ENCODE measurements around the gene RBM39. TPM values are rescaled to one million over a fixed set of nuclear protein-coding genes. Genes with fewer than 3 reads are reported as not detected.

RBM39 gene
- total RNA-seq, 1 experiment from 2014 or later, result 347 TPM

GRCh38 chr20:35734374-35734773 is 7.7 kb downstream of the RBM39 start:
- no peak overlapping the region for H2BK20ac ChIP-seq (ENCODE audit: low read depth, low read length, poor library complexity, severe bottlenecking)
- no peak overlapping the region for H3K4me2 ChIP-seq (ENCODE audit: insufficient read depth, insufficient read length, low read length)
- peaks cover 22% of the 10 kb centered on the region; the same call in 1 of the 2 replicates for H3K79me2 ChIP-seq (ENCODE audit: insufficient read depth, low read length)
- peaks cover 7% of the 10 kb centered on the region for H3K79me1 ChIP-seq (ENCODE audit: insufficient read depth, low read depth, low read length, poor library complexity, severe bottlenecking)
- no peak overlapping the region for H2AK5ac ChIP-seq (ENCODE audit: insufficient read length, low read length)
- no peak overlapping the region for H4K8ac ChIP-seq (replicated peaks; ENCODE audit: insufficient read length, low read depth, low read length)
- no peak overlapping the region for H3K18ac ChIP-seq (ENCODE audit: insufficient read length, low read depth, low read length)
- no peak overlapping the region for H4K5ac ChIP-seq (ENCODE audit: insufficient read length, low read depth, low read length)
- H3K4ac ChIP-seq (ENCODE audit: low read depth, low read length), result no peak overlapping the region
- no peak overlapping the region for H2BK12ac ChIP-seq (ENCODE audit: insufficient read length, low read depth, low read length)
- no peak overlapping the region for H4K91ac ChIP-seq (ENCODE audit: insufficient read length, low read depth, low read length)
- no peak overlapping the region for H2BK5ac ChIP-seq (ENCODE audit: insufficient read length, low read length)
- Mint-ChIP-seq H3K36me3 (ENCODE audit: insufficient read depth in 1 of 3, low read depth in 3 of 3) (peaks cover 65 to 100% (median 94%) of the 10 kb centered on the region in 3 experiments), H3K9me3 (no peaks in the 10 kb centered on the region; a peak in 1 of 5 replicates), H3K4me3 (no peak overlapping the region), H3K27me3 (ENCODE audit: low read depth) (no peaks in the 10 kb centered on the region), H3K4me1 (peaks cover 12 to 13% of the 10 kb centered on the region in 2 experiments), H3K27ac (peak overlapping the region in 1 of 3 experiments; percentile 13; a peak in 1 of 7 replicates)
- H2AFZ ChIP-seq (ENCODE audit: low read length), result no peak overlapping the region
- H2BK15ac ChIP-seq (ENCODE audit: low read depth, low read length), result no peak overlapping the region
- no peak overlapping the region for H2BK120ac ChIP-seq (ENCODE audit: low read depth, low read length, poor library complexity, severe bottlenecking)
- DNase-seq, result no peak
- no peak overlapping the region for H3T11ph ChIP-seq (ENCODE audit: low read length)
- H3K23me2 ChIP-seq (ENCODE audit: insufficient read length, low read depth, low read length, poor library complexity, severe bottlenecking), result no peaks in the 10 kb centered on the region
- H3K9me3 ChIP-seq (ENCODE audit: control insufficient read depth, low read depth, low read length), result no peaks in the 10 kb centered on the region
- no peak overlapping the region for H3K9ac ChIP-seq (ENCODE audit: extremely low read depth, insufficient read length, low read length)
- no peak overlapping the region for H3K56ac ChIP-seq (ENCODE audit: insufficient read length, low read depth, low read length)
- H3K27ac ChIP-seq (ENCODE audit: insufficient read length, low read depth, low read length), result no peak overlapping the region
- H3K23ac ChIP-seq (ENCODE audit: insufficient read length, low read depth, low read length), result no peak overlapping the region
- H3K4me1 ChIP-seq (ENCODE audit: insufficient read depth, low read length), result no peaks in the 10 kb centered on the region
- H4K20me1 ChIP-seq (ENCODE audit: control insufficient read depth, insufficient read depth, insufficient read length), result no peaks in the 10 kb centered on the region
- no peak overlapping the region for H3K14ac ChIP-seq (ENCODE audit: insufficient read depth, low read length)
- H3K27me3 ChIP-seq (ENCODE audit: insufficient read depth, low read length), result no peaks in the 10 kb centered on the region
- no peak for TF ChIP-seq CTCF (conservative IDR thresholded peaks at IDR 0.05)

All from H9 (cell line).